H9 (cell line): ENCODE measurements around the gene FBXO47. TPM values are rescaled to one million over a fixed set of nuclear protein-coding genes. Genes with fewer than 3 reads are reported as not detected.

ENCODE experiments used
- DNase-seq: peaks from one replicate; pipeline ENCODE4 v3.0.0-alpha.2; 2017
- H2AFZ ChIP-seq: one replicate; pipeline ENCODE4 v1.6.1; 2013; ENCODE audit warnings: mild to moderate bottlenecking, low read length, control low read depth, moderate library complexity
- H2AK5ac ChIP-seq: 2 replicates; pipeline ENCODE4 v1.6.1; 2013; ENCODE audit warnings: low read length, control low read depth, mixed read lengths; ENCODE audit not compliant: insufficient read length
- H2BK120ac ChIP-seq: one replicate; pipeline ENCODE4 v1.6.1; 2013; ENCODE audit warnings: low read depth, mild to moderate bottlenecking, low read length, control low read depth, inconsistent platforms; ENCODE audit not compliant: poor library complexity, severe bottlenecking
- H2BK12ac ChIP-seq: 2 replicates; pipeline ENCODE4 v1.6.1; 2013; ENCODE audit warnings: low read length, control low read depth, mixed read lengths, low read depth; ENCODE audit not compliant: insufficient read length
- H2BK15ac ChIP-seq: 2 replicates; pipeline ENCODE4 v1.6.1; 2013; ENCODE audit warnings: low read depth, low read length, control low read depth
- H2BK20ac ChIP-seq: one replicate; pipeline ENCODE4 v1.6.1; 2013; ENCODE audit warnings: low read depth, mild to moderate bottlenecking, low read length, control low read depth, inconsistent platforms; ENCODE audit not compliant: poor library complexity, severe bottlenecking
- H2BK5ac ChIP-seq: 2 replicates; pipeline ENCODE4 v1.6.1; 2013; ENCODE audit warnings: low read length, control low read depth, mixed read lengths; ENCODE audit not compliant: insufficient read length
- H3K14ac ChIP-seq: 2 replicates; pipeline ENCODE4 v1.6.1; 2013; ENCODE audit warnings: low read length, control low read depth; ENCODE audit not compliant: insufficient read depth
- H3K18ac ChIP-seq: 2 replicates; pipeline ENCODE4 v1.6.1; 2013; ENCODE audit warnings: low read depth, mild to moderate bottlenecking, mixed read lengths, low read length, control low read depth; ENCODE audit not compliant: insufficient read length
- H3K23ac ChIP-seq: 2 replicates; pipeline ENCODE4 v1.6.1; 2013; ENCODE audit warnings: low read length, control low read depth, mixed read lengths, low read depth; ENCODE audit not compliant: insufficient read length
- H3K23me2 ChIP-seq: 2 replicates; pipeline ENCODE4 v1.6.1; 2013; ENCODE audit warnings: low read depth, mild to moderate bottlenecking, mixed read lengths, low read length, control low read depth; ENCODE audit not compliant: insufficient read length, poor library complexity, severe bottlenecking
- H3K27ac ChIP-seq: 2 replicates; pipeline ENCODE4 v1.5.1; 2013; ENCODE audit warnings: low read length, control low read depth, mixed read lengths, low read depth; ENCODE audit not compliant: insufficient read length
- H3K27me3 ChIP-seq: 2 replicates; pipeline ENCODE4 v1.6.1; 2013; ENCODE audit warnings: low read length, control low read depth, inconsistent platforms; ENCODE audit not compliant: insufficient read depth
- H3K4ac ChIP-seq: 2 replicates; pipeline ENCODE4 v1.6.1; 2013; ENCODE audit warnings: low read depth, mild to moderate bottlenecking, control low read depth, inconsistent platforms, low read length, moderate library complexity
- H3K4me1 ChIP-seq: 2 replicates; pipeline ENCODE4 v1.6.1; 2013; ENCODE audit warnings: low read length, control low read depth, inconsistent platforms; ENCODE audit not compliant: insufficient read depth
- H3K4me2 ChIP-seq: 2 replicates; pipeline ENCODE4 v1.6.1; 2013; ENCODE audit warnings: low read length, control low read depth, mixed read lengths; ENCODE audit not compliant: insufficient read length, insufficient read depth
- H3K56ac ChIP-seq: 2 replicates; pipeline ENCODE4 v1.6.1; 2013; ENCODE audit warnings: low read depth, mild to moderate bottlenecking, mixed read lengths, low read length, control low read depth; ENCODE audit not compliant: insufficient read length
- H3K79me1 ChIP-seq: 2 replicates; pipeline ENCODE4 v1.6.1; 2013; ENCODE audit warnings: low read depth, mild to moderate bottlenecking, moderate library complexity, low read length, control low read depth, inconsistent platforms; ENCODE audit not compliant: insufficient read depth, poor library complexity, severe bottlenecking
- H3K79me2 ChIP-seq: 2 replicates; pipeline ENCODE4 v1.6.1; 2013; ENCODE audit warnings: low read length, control low read depth, inconsistent platforms; ENCODE audit not compliant: insufficient read depth
- H3K9ac ChIP-seq: 2 replicates; pipeline ENCODE4 v1.6.1; 2013; ENCODE audit warnings: low read length, control low read depth, mixed read lengths; ENCODE audit not compliant: insufficient read length; ENCODE audit errors: extremely low read depth
- H3K9me3 ChIP-seq: one replicate; pipeline ENCODE4 v1.6.1; 2013; ENCODE audit warnings: low read depth, low read length, inconsistent platforms; ENCODE audit not compliant: control insufficient read depth
- H3T11ph ChIP-seq: one replicate; pipeline ENCODE4 v1.6.1; 2013; ENCODE audit warnings: mild to moderate bottlenecking, low read length, control low read depth, inconsistent platforms
- H4K20me1 ChIP-seq: one replicate; pipeline ENCODE4 v1.6.1; 2013; ENCODE audit not compliant: control insufficient read depth, insufficient read length, insufficient read depth
- H4K5ac ChIP-seq: 2 replicates; pipeline ENCODE4 v1.6.1; 2013; ENCODE audit warnings: low read depth, mild to moderate bottlenecking, mixed read lengths, low read length, control low read depth; ENCODE audit not compliant: insufficient read length
- H4K8ac ChIP-seq: replicated peaks from 2 replicates; pipeline ENCODE4 v1.6.1; 2013; ENCODE audit warnings: low read length, control low read depth, mixed read lengths, low read depth; ENCODE audit not compliant: insufficient read length
- H4K91ac ChIP-seq: 2 replicates; pipeline ENCODE4 v1.6.1; 2013; ENCODE audit warnings: low read depth, mild to moderate bottlenecking, moderate library complexity, mixed read lengths, low read length, control low read depth; ENCODE audit not compliant: insufficient read length
- H3K27ac Mint-ChIP-seq, 3 experiments: 2 replicates in 2 of 3; 3 replicates in 1 of 3; pipeline ENCODE4 v1.8.0; 2020 to 2021; ENCODE audit warnings: mixed read lengths in 3 of 3, mild to moderate bottlenecking in 1 of 3, moderate library complexity in 1 of 3
- H3K27me3 Mint-ChIP-seq: 2 replicates; pipeline ENCODE4 v1.8.0; 2021; ENCODE audit warnings: low read depth, mild to moderate bottlenecking, moderate library complexity, mixed read lengths
- H3K36me3 Mint-ChIP-seq, 3 experiments: 2 replicates in 2 of 3; 3 replicates in 1 of 3; pipeline ENCODE4 v1.8.0; 2020 to 2021; ENCODE audit warnings: low read depth in 3 of 3, mixed read lengths in 3 of 3; ENCODE audit not compliant: insufficient read depth in 1 of 3
- H3K4me1 Mint-ChIP-seq, 2 experiments: 2 replicates each; pipeline ENCODE4 v1.8.0; 2020; ENCODE audit warnings: mixed read lengths in 2 of 2
- H3K4me3 Mint-ChIP-seq, 2 experiments: 2 replicates in 1 of 2; 3 replicates in 1 of 2; pipeline ENCODE4 v1.8.0; 2020 to 2021; ENCODE audit warnings: mild to moderate bottlenecking in 2 of 2, mixed read lengths in 2 of 2, moderate library complexity in 1 of 2
- H3K9me3 Mint-ChIP-seq, 2 experiments: 2 replicates in 1 of 2; 3 replicates in 1 of 2; pipeline ENCODE4 v1.8.0; 2020; ENCODE audit warnings: mild to moderate bottlenecking in 2 of 2, mixed read lengths in 2 of 2, moderate library complexity in 1 of 2
- CTCF ChIP-seq: fragments of 200-600 bp; sonication (generic); conservative IDR thresholded peaks from 3 replicates; pipeline ENCODE4 v1.8.0; 2021; ENCODE audit warnings: antibody characterized with exemption, mild to moderate bottlenecking
- WGBS: extraction: QIAGEN DNeasy Blood & Tissue Kit; methylation state at CpG from one replicate; pipeline ENCODE4 v1.1.7; 2013; ENCODE audit warnings: missing lambda C conversion rate, low lambda C conversion rate, mixed read lengths; ENCODE audit not compliant: insufficient read length; ENCODE audit errors: extremely low coverage; 5-methylcytosine and 5-hydroxymethylcytosine counted together
- total RNA-seq: library from RNA; stranded (reverse); gene quantifications from 2 replicates; pipeline ENCODE4 v1.2.1, GENCODE V29; 2021

FBXO47 gene
- total RNA-seq, 1 experiment from 2014 or later: not detected

- no peak overlapping the region for H2AFZ ChIP-seq
- DNase-seq: no peak
- no peaks in the 10 kb centered on the region for H3K9me3 ChIP-seq
- H3K9ac ChIP-seq: no peak overlapping the region
- no peak overlapping the region for H3K27ac Mint-ChIP-seq
- no peak overlapping the region for H2BK5ac ChIP-seq
- H2BK15ac ChIP-seq: no peak overlapping the region
- H3K79me1 ChIP-seq: no peaks in the 10 kb centered on the region
- no peaks in the 10 kb centered on the region for H3K4me1 Mint-ChIP-seq
- H3K36me3 Mint-ChIP-seq: no peaks in the 10 kb centered on the region
- no peak overlapping the region for H3K4me3 Mint-ChIP-seq
- no peak overlapping the region for H2AK5ac ChIP-seq
- no peak overlapping the region for H3K18ac ChIP-seq
- H4K91ac ChIP-seq: no peak overlapping the region
- H3K23ac ChIP-seq: no peak overlapping the region
- H2BK120ac ChIP-seq: no peak overlapping the region
- no peaks in the 10 kb centered on the region for H3K23me2 ChIP-seq
- H3K27me3 Mint-ChIP-seq: no peaks in the 10 kb centered on the region
- H3K79me2 ChIP-seq: no peaks in the 10 kb centered on the region
- H3T11ph ChIP-seq: no peak overlapping the region
- no peak overlapping the region for H3K4me2 ChIP-seq
- H4K20me1 ChIP-seq: no peaks in the 10 kb centered on the region
- no peak overlapping the region for H2BK20ac ChIP-seq
- H2BK12ac ChIP-seq: no peak overlapping the region
- H3K56ac ChIP-seq: no peak overlapping the region
- H3K14ac ChIP-seq: no peak overlapping the region
- no peaks in the 10 kb centered on the region for H3K4me1 ChIP-seq
- no peak overlapping the region for H4K5ac ChIP-seq
- H4K8ac ChIP-seq: no peak overlapping the region
- no CpG with 5 or more reads among the region's 2 CpGs for WGBS
- no peaks in the 10 kb centered on the region for H3K9me3 Mint-ChIP-seq
- no peaks in the 10 kb centered on the region for H3K27me3 ChIP-seq
- no peak for TF ChIP-seq CTCF
- H3K4ac ChIP-seq: no peak overlapping the region
- no peak overlapping the region for H3K27ac ChIP-seq
These were observed 14.4 kb upstream of the FBXO47 start for GRCh38 chr17:38981636-38982035.
